ENCODE measurements around the gene TM9SF3.

- TF ChIP-seq CTCF (IDR thresholded peaks at IDR 0.05 in 4 of 5, conservative IDR thresholded peaks at IDR 0.05 in 1 of 5): peak in 1 of 5 experiments; percentile 12
- TF ChIP-seq POLR2A (IDR thresholded peaks at IDR 0.05): no peak
These were observed 57.1 kb downstream of the TM9SF3 start for GRCh38 chr10:96529634-96530279.

Measured in gastrocnemius medialis (tissue), 4 donors.